ENCODE measurements around the gene TBC1D2.

The TBC1D2 gene

DNA sequence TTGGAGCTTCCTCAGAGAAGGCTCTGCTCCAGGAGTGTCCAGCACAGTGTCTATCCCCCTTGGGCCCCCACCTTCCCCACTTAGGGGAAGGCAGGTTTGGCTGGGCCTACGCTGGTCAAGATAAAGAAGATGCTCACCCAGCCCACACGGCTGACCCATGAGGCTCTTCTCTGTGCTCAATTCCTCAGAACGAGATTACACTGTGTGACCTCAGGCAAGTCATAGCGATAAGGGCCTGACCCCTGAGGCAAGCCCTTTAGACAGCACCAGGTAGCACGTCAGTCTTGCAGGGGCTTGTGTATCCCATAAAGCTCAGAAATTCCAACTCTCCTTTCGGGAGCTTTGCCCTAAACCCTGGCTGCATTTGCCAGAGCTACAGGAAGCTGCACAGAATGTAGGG, 95.7 kb downstream of the TBC1D2 start:
- DNase-seq: no peak

DNA sequence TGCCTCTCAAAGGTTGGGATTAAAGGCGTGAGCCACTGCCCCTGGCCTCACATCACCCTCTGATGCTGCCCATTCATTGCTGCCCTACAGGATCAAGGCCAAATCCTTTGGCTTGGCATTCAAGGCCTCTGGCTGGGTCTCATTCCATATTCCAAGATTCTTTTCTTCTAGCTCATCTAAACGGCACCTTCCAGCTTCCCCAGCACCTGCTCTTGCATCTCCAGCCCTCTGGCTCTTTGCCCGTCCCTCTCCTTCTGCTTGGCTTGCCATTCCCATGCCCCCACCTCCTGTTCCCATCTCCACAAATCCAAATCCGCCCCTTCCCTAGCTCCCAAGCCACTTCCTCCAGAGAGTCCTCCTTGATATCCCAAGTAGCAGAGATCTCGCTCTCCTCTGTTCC, 96.1 kb downstream of the TBC1D2 start:
- no peak for DNase-seq

DNA sequence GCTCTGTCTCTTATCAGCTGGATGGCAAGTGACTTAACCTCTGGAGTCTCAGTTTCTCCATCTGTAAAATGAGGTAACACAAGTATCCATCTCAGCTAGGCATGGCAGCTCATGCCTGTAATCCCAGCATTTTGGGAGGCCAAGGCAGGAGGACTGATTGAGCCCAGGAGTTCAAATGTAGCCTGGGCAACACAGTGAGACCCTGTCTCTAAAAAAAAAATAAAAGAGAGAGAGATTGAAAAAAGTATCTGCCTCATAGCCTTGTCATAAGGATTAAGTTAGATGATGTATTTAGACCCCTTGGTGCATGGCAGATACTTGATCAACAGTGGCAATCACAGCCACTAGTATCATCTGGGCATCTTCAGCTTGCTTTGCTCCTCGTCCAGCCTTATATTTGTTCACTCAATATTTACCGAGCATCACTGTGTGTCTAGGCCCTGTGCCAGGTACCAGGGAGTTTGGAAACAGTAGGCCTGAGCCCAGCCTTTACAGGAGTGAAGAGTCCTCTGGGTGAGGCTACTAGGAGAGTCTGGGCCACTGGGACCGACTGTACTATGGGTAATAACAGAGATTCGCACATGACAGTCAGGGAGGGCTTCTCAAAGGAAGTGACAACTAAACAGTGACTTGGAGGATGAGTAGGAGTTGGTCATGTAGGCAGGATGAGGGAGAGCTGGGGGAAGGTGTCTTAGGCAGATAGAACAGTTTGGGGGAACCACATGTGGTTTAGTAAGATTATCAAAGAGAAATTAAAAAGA, 97.2 kb downstream of the TBC1D2 start:
- no peak for DNase-seq

DNA sequence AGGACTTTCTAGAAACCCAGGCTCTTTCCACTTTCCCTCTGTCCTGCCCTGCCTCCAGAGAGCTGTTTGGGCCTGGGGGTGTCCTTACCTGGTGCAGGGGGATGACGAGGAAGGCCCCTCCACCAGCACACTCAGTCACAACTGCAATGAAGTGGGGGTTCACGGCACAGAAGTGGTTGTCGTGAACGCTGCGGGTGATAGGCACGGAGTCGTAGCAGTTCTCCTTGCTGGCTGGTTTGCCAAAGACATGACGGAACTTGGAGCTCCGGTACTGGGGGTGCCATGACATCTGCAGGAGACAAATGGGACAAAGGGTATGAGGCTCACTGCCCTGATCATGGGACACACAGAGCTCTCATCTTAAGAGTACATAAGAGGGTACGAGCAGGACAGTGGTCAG, 98.1 kb downstream of the TBC1D2 start:
- DNase-seq: no peak

DNA sequence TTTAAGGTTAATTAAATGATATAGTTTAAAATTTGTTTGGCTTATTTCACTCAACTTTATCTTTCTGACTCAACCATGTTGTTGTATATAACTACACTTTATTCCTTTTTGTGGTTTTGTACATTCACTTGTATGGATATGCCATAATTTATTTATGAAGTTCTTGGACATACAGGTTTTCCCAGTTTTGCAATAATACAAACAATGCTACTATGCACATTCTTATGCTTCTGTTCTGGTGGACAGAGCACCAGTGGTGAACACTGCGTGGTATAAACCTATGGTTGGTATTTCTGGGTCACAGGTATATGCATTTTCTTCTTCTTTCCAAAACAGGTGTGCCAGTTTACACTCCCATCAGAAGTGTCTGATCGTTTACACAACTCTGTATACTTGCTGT, 100.8 kb downstream of the TBC1D2 start:
- DNase-seq: no peak

DNA sequence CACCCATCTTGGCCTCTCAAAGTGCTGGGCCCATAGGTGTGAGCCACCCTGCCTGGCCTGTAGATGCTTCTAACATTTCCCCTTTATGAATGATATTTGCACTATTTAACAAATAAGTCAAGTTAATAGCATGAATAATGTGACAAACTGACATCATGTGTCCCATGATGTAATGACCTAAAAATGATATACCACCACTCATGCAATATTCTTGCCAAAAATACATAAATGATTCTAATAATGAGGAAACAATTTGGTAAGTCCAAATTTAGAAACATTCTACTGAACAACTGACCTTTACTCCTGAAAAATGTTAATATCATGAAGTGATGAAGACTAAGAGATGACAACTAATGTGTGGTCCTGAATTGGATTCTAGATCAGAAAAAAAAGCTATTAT, 102.9 kb downstream of the TBC1D2 start:
- no peak for DNase-seq

DNA sequence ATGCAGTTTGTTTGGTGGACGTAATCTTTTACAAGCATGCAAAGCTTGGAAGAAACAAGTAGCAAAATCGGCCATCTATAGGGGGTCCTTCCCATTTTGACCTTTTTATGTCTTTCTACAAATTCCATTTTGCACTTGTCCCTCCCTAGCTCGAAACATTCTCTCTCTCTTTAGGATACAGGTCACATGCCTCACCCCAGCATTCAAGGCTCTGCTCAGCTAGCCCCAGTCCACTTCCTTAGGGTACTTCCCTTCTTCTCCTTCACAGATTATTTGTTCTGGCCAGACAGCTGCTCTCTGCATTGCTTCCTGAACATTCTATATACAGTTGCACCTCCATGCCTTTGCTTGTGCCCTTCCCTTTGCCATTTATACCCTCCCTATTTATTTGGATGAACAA, 104.7 kb downstream of the TBC1D2 start:
- DNase-seq: no peak

DNA sequence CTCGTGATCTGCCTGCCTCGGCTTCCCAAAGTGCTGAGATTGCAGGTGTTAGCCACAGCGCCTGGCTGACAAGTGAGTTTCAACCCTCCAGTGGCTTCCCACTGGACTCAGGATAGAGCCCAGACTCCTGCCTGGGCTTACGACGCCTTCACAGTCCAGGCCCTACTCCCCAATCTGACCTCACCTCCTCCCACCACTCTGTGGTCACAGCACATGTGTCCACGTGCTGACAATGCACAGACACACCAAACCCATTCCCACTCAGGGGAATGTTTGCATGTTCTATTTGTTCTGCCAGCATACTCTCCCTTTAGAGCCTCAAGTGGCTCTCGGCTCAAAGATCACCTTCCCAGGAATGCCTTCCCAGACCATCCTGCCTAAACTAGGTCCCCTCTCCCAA, 105.3 kb downstream of the TBC1D2 start:
- DNase-seq: no peak

DNA sequence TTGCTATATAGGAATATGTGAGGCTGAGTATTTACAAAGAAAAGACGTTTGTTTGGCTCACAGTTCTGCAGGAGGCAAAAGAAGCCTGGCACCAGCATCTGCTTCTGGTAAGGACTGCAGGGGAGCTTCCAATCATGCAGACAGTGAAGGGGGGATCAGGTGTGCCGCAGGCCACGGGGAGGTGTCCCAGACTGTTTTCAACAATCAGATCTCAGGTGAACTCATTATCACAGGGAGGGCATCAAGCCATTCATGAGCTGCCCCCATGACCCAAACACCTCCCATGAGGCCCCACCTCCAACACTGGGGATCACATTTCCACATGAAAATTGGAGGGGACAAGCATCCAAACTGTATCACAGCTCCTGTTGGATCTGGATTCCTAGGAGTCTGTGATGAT, 106.0 kb downstream of the TBC1D2 start:
- DNase-seq: no peak
